Activated CD8-positive, alpha-beta memory T cell treated with anti-CD3 and anti-CD28 coated beads for 1 hour (primary cell): ENCODE measurements around the gene DNAH3.

Source experiments
- DNase-seq, 2 donors: peaks; one replicate each; pipeline ENCODE4 v3.0.0-alpha.2; 2020; ENCODE audit warnings: low read depth in 1 of 2; ENCODE audit errors: extremely low read depth in 1 of 2

The DNAH3 gene

DNA sequence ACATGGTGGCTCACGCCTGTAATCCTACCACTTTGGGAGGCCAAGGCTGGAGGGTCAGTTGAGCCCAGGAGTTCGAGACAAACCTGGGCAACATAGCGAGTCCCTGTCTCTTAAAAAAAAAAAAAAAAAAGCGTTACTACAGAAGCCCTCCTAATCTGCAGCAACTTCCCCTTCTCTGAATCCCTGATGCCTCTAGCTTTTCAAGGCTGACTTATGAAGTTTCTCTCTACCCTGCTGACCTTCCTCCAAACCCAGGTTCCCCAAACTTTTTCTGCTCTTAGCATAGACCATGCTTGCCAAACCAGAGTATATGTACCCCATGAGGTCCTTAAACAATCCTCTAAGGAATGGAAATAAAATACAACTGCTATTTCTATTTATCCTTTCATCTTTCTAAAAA lies 233.7 kb downstream of the DNAH3 start:
- DNase-seq, result no peak

DNA sequence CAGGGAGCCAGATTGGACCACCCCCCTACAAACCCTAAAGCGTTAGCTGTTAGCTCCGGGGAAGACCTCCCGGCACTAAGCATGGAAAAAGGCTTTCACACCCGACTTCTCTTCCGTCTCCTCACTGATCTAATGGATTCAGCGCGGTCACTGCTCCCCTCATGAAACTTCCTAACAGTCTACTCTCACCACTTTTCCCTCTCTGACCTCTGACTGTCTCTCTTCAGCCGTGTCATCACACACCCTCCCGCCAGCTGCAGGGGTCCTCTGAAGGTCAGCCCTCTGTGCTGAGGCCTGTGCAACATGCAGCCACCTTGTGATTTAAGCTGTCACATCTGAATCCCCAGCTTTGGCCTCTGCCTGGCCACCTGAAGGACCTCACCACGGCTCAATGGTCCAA lies 234.4 kb downstream of the DNAH3 start:
- DNase-seq, result no peak

DNA sequence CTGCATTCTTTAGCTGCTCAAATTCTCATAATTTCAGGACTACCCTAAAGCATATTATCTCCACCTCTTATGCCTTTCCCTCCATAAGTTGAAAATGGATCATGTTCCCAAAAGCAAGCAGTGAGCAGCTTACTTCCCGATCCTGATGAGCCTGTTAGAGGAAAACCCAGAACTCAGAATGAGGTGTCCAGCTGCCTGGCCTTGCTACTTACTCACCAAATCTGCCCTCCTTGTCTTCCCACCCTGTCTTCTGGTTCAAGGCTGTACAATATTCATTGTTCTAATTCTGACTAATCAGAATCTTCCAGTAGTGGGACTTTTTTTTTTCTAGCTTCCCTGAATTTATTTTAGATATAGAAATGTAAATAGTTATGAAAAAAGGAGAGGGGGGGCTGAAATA lies 239.3 kb downstream of the DNAH3 start:
- DNase-seq, result no peak

DNA sequence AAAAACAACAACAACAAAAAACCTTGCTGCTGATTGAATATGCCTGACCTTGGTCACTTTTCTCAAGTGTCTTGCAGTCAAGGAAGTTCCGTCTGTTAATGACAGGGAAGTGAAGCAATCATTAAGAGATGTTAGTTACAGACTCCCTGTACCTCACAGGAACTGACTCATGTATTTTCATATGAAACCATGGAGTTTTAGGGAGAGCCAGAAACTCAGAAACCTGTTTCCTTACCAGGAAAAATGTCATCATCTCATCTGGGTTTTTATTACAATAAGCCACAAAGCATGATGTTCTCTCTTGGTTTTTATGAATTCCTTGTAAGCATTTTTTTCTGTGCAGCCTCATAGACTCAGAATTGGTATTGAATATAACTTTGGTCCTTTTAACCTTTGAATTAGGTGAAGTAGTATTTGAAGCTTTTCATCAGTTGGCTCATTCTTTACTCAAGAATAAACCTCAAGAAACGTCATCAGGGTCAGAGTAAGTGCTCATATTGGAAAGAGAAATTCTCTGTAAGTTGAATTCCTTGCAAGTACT lies 239.8 kb downstream of the DNAH3 start:
- DNase-seq, result no peak

DNA sequence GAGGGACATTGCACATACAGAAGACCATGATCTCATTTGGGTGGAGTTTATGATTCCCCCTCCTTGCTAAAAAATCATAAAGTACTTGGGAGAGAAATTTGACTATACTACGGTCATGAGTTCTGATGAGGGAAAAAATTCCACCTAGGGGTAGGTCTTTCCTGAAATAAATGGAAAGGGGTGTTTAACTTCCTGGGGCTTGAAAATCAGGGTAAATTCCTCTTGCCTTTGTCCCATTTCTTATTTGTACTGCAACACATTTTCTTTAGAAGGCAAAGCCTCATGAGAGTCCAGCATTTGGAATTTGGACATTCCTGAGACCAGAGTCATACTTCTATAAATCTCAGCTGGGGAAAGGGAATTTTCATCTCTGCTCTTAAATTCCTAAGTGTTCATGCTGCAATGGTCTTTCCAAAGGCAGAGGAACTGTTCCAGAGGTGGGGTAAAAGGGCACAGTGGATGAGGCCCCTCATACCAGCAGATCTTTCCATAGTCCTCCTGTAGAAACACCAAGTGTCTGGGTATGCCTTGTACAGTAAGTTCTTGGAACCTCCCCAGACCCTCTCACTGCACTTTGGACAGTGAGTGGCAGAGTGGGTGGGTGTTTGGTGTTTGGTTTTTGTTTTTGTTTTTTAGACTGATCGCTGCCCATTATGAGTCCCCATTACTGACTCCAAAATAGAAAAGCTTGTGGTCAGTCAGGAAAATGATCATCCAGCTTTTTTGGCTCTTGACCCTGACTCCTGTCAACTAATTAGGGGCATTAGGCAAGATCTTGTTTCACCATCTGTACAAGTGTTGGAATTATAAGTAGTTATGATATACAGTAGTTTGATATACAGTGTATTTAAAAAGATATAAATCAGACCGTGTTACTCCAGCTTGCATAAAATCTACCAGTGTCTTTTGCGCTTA lies 244.0 kb downstream of the DNAH3 start:
- DNase-seq, result no peak

DNA sequence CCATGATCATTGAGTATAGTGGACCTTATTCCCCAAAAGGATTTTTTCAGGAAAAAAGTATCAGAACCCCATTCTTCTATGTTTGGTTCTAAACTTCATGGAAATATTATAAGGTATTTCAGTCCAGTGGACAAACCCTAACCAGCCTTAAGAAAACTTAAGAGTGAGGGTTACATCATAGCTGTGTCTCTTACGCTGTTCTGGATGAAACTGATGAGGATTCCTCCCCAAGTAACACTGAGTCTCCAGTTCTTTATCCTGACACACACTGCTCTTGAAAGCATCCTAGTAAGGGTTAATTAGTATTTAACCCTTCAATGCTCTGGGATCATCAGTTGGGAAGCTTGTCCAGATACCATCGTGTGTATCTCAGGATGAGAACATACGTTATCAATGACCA lies 245.1 kb downstream of the DNAH3 start:
- DNase-seq, result no peak

DNA sequence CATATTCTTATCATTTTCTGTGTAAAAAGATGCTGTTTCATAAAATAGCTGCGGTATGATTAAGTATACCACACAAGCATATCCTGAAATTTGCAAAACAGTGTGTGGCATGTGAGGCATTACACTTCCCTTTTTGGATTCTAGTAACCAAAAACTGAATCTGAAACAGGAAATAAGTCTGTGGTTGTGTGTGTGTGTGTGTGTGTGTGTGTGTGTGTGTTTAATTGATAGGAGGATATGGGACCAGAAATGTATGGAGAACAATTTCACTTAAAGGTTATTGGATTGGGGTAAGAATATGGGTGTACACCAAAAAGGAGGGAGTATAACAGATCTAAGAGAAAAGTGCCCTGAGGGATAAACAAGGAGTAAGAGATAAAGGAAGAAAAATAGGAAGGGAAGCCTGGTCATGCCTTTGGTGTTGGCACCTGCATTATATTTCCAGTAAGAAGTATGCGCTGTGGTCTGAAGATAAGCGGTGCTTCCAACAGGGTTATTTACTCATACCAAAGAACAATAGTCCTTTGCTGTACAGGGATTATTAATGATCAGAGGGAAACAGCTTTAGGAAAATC lies 246.1 kb downstream of the DNAH3 start:
- no peak for DNase-seq

DNA sequence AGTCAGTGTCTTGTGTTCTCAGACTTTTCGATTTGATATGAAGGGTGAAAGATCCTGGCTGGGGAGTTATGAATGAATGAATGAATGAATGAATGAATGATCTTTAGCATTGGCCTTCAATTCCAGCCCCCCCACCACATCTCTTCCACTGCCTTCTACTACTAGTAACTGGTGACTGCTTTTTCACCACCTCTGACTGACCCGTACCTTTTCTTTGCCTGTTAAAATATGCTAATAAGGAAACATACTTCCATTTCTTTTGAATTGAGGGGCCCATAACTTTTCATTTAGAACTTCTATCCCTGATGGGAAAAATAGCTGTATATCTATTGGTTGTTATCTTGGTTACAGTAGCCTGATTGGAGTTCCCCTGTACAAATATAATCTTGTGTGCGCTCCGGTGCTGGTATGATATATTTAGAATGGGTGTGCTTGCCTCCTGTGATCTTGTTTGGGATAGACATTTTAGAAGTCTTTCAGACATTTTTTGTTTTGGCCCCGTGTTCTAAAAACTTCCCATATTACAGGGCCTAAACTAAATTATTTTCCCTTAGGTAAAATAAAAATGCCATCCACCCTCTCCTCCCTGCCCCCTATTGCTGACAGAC lies 246.6 kb downstream of the DNAH3 start:
- DNase-seq, result no peak

DNA sequence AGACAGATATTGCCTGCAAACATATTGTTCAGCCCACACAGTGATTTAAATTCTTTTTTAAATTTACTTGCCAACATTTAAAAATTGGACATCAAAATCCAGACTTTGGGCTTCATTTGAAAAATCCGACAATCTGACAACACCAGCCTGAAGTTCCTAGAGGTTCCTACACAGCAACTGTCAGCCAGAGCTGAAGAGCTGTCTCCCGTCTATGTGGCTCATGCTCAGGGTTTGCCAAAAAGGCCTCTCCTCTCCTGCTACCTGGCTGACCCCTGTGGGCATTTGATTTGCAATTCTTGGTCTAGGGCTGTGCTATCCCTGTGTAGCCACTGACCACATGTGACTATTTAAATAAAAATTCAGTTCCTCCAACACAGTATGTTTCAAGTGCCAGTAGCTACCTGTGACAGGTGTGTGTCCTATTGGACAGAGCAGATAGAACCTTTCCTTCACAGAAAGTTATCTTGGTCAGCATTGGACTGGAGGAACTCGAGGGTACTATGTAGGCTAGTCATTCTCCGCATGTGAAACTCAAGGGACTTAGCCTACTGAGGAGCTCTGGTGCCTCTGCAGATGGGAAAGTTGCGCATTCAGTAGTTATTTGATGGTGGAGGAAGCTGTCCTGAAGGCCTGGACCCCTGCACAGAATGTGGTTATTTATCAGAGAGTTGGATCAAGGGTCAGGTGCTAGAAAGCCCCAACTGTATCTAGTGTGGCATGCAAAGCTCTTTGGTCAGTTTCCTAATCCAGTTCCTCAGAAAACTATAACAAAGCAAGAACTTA lies 247.3 kb downstream of the DNAH3 start:
- DNase-seq, result no peak

DNA sequence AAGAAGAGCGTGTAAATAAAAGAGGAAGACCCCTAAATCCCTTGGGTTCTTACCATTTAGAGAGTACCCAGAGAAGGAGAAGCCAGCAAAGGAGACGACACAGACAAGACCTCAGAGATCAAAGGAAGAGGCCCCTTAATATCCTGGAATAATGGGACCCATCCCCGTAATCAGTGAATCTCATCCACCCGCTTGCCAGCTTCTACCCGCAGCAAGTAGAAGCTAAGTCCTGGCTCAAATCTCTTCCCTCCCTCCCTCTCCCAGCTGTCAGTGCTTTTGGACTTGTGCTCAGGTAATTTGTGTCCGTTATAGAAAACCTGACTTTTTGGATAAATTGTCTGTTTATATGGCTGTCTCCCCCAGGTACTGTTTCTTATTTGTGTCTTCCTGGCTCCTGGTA lies 248.2 kb downstream of the DNAH3 start:
- no peak for DNase-seq

DNA sequence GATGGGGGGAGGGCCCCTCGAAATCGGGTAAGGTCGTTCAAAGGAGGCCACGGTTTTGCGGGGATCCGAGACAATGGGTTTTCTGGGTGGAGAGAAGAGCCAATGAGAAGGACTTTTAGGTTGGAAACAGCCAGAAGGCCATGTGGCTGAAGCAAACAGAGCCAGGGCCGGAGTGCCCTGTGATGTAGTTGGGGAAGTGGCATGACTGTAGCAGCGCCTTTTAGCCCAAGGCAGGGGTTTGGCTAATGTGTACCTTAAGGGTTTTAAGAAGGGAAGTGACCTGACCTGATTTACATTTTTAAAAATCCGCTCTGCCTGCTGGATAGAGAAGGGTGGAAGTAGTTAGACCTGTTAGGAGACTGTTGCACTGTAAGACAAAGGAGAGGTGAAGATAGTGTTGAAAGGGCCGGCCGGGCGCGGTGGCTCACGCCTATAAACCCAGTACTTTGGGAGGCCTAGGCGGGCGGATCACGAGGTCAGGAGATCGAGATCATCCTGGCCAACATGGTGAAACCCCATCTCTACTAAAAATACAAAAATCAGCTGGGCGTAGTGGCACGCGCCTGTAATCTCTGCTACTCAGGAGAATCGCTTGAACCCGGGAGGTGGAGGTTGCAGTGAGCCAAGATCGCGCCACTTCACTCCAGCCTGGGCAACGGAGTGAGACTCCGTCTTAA lies 249.1 kb downstream of the DNAH3 start:
- no peak for DNase-seq

DNA sequence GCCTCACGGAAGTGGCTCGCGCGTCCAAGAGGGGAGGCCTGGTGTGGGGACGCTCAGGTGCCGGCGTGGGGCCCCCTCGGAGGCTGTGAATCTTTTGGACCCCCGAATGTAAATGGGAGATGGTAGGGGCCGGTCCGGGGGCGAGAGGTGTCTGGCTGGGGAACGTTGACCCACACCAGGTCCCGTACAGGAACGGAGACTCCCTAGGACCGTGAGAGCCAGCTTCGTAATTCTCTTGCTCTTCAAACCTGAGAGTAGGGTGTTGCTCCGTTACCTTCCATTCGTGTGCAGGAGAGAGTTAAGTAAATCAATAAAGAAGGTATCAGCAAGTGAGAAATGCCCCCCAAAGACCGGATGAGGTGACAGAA lies 249.6 kb downstream of the DNAH3 start:
- no peak for DNase-seq

DNA sequence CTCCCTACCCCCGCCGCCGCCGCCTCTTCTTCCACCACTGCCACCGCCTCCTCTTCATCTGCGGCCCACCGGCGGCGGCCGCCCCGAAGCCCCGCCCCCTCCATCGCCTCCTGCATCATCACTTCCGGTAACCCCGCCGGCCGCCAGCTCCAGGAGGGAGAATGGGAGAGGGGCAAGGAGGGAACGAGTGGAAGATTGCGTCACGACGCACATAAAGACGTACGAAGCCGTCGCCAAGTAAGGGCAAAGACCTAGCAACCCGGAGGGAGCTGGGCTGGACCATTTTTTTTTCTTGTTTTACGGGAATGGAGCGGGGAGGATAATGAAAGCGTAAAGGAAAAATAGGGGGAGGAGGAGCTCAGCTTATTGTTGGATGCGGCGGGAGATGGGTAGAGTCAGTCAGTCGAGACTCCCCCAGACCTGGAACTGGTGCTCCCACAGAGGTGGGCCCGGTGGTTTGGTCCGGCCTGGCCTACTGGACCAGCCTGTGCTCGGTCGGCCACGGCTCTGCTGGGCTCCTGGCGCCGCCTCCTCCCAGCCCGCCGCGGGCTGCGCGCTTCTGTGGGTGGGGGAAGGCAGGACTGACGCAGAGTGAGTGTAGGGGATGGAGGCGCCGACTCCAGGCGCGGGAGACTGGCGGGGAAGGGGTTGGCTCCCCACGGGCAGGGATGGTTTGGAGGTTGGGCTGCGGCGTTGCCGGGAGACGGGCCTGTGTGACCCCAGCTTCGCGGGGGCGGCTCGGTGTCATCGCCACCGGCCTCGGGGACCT lies 250.2 kb downstream of the DNAH3 start, which contains the start of the genes DCUN1D3 and LYRM1:
TSS of gene DCUN1D3 (minus strand) at position 60 of the 769 bp plus-strand sequence. CDS start 37,820 bp downstream, outside the sequence.
TSS of gene LYRM1 (plus strand) at position 473 of the 769 bp plus-strand sequence. CDS start 14,785 bp downstream, outside the sequence.
- peak; percentile 77 to 78 for DNase-seq

DNA sequence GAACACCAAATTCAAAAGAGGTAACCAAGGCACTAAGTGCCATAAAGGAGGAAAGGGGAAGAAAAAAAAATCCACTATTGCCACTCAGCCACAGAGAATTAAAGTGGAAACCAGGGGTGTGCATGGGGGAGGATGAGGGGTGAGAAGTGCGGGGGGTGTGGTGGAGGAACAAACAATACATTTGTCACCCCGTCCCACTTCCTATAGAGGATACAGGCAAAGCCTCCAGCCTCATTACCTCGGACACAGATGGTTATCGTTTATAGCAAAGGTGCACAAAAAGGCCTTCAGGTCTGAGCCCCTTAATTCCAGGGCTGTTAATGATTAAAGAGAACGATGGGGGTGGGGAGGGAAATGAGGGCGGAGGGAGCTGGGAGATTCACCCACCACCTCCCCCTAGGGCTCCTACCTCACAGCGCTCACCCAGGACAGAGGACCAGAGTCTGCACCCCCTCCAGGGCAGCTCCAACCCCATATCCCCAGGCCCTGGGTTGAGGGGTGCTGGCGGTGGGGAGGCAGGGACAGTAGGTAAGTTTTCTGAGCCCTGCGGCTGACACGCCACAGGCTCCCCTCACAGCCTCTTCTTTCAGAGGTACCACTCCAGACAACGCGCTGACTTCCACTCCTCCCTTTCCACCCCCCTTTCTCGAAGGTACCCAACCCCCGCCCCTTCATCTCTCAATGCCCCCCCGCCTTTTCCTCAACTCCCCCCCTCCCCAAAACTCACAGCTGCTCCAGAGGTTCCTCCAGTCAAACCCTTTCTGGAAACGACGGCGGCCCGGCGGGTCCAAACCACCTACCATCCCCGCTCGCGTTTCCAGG lies 251.0 kb downstream of the DNAH3 start:
- DNase-seq, result no peak

DNA sequence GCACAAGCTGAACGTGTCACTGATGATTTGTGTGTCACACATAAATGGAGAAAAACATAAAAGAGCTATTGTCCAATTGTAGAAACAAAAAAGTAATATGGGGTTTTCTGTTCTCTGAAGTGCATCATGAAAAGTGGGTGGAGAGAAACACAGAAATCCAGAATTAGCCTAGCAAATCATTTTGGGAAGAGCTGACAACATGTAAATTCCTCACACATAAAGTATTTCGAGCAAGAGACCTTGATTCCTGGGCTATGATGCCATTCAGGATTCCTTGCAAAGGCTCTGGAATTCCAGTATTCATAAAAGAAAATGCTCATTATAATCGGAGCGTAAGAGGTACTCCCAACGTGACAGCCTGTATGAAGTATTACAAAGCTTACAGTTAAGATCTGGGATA lies 251.6 kb downstream of the DNAH3 start:
- DNase-seq, result no peak

DNA sequence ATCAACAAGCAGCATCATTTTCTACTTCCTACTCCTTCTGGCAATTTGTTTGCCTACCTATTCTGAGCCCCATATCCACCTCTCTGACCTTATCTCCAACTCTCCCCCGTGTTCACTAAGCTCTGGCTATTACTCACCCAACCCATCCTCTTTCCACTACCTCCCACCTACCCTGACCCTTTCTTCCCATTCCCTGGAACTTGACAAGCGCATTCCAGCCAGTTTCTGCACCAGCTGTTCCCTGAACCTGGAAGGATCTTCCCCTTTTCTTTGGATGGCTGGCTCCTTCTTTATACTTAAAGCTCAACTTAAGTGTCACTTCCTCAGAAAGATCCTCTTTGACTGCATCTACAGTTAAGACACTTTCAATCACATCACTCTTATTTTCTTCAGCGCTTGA lies 252.7 kb downstream of the DNAH3 start:
- no peak for DNase-seq

DNA sequence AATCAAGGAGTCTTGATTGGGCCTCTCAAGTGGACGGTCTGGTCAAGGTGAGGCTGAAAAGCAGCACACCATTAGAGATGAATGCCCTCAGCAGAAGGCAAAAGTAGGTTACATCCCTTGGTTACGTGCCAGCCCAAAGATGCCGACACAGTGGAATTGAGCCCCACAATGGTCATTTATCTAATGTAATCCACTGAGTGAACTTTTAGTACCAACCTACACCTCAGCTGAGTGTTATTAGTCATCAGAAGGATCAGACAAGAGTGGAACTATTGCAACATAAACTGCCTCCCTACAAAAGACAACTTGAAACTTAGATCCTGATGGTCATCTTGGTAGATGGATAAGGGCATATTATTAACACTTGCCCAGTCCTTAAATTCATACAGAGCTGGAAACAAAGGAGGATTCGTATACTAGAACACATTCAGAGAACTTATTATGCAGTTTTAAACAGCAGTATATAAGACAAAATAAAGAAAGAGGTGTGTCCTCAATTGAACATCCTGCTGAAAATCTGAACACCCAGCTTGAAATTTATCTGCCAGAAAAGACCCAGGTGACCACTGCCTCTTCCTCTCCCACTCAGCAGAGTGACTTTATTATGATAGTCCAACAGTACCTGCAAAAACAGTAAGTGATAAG lies 253.3 kb downstream of the DNAH3 start:
- no peak for DNase-seq

DNA sequence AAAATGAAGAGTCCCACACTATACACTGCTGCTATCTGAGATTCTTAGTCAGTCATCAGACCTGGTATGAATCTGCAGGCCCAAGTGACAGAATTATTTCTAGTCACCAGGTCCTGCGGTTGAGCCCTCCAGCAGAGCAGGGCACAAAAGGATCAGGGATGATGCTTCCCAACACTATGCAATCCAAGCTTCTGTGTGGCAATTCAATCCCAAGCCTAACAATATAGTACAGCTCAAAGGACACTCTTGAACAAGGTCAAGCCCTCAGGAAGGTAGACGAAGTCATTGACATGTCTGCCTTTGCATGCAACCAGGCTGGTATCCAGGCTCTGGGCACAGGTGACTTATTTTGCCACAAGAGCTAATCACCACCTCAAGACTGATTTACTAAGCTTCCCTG lies 256.3 kb downstream of the DNAH3 start:
- no peak for DNase-seq
